AG04450 (cell line): ENCODE measurements around the gene XAB2. TPM values are rescaled to one million over a fixed set of nuclear protein-coding genes. Genes with fewer than 3 reads are reported as not detected.
A peak's percentile ranks its signal among the peaks of the same experiment; 100 is the strongest.

Source experiments
- CTCF ChIA-PET: fragments of 300-600, 350-600 bp; formaldehyde crosslinking; extraction: SDS; loops from one replicate; lab custom pipeline; 2022; ENCODE audit warnings: antibody characterized with exemption, inconsistent platforms; lab: Charles Lee
- POLR2A ChIA-PET: fragments of 350-600 bp; formaldehyde crosslinking; extraction: SDS; loops from one replicate; lab custom pipeline; 2021; ENCODE audit warnings: antibody characterized with exemption, inconsistent platforms; lab: Yijun Ruan, JAX
- DNase-seq: peaks from one replicate; pipeline ENCODE4 v3.0.0-alpha.2; 2011; ENCODE audit warnings: low read depth, low spot score
- H3K27ac ChIP-seq: one replicate; pipeline ENCODE4 v1.5.1; 2012; ENCODE audit warnings: low read depth, low read length, control low read depth
- H3K27me3 ChIP-seq: one replicate; pipeline ENCODE4 v1.6.0; 2012; ENCODE audit warnings: low read length; ENCODE audit not compliant: control insufficient read depth, insufficient read depth
- H3K4me3 ChIP-seq: 2 replicates; pipeline ENCODE4 v1.5.1; 2011; ENCODE audit warnings: mild to moderate bottlenecking, low read depth, low read length, control low read depth
- H3K9me3 ChIP-seq: 2 replicates; pipeline ENCODE4 v1.5.1; 2012; ENCODE audit warnings: low read length; ENCODE audit not compliant: control insufficient read depth, insufficient read depth
- CTCF ChIP-seq: IDR thresholded peaks from 2 replicates; pipeline ENCODE4 v1.5.1; 2011; ENCODE audit warnings: low read depth, low read length, control low read depth, inconsistent platforms
- polyA plus RNA-seq: library from polyadenylated mRNA; depleted of rRNA; stranded (reverse); fragments of >200 nt; gene quantifications from 2 replicates; pipeline ENCODE4 v1.2.3, GENCODE V29; 2011

The XAB2 gene
- polyA plus RNA-seq, 1 experiment: 16.3 TPM

GRCh38 chr19:7628589-7629311, 595 bp downstream of the XAB2 start:
- CTCF ChIA-PET: interaction anchor here (0.6 to 2.0 kb wide), 5 partner anchors 24 to 952 kb away, joined by 3 to 19 read pairs (median 7); partner anchors contain the start of gene TRAPPC5
- no peak for DNase-seq

GRCh38 chr19:7627166-7627565, 2.2 kb downstream of the XAB2 start:
- ChIA-PET CTCF (no interaction called here), POLR2A (interaction anchor here (0.5 kb wide), 1 partner anchor 26 kb away, joined by 4 read pairs; no protein-coding TSS in a partner anchor)
- no peak for DNase-seq
- Histone ChIP-seq H3K9me3 (no peaks in the 10 kb centered on the region; the same call in 1 of the 2 replicates), H3K4me3 (no peak overlapping the region), H3K27ac (no peak overlapping the region), H3K27me3 (no peaks in the 10 kb centered on the region)
- no peak for TF ChIP-seq CTCF

More at GRCh38 chr19:7628589-7629311, 595 bp downstream of the XAB2 start:
- Histone ChIP-seq H3K9me3 (no peaks in the 10 kb centered on the region; the same call in 1 of the 2 replicates), H3K4me3 (peak overlapping the region; percentile 97), H3K27ac (no peak overlapping the region), H3K27me3 (no peaks in the 10 kb centered on the region)
- no peak for TF ChIP-seq CTCF
- POLR2A ChIA-PET: interaction anchor here (0.6 to 1.0 kb wide), 2 partner anchors 52 to 560 kb away, joined by 3 read pairs; partner anchors contain the start of genes TRAPPC5 and ZNF557

- no peaks in the 10 kb centered on the region for H3K27me3 ChIP-seq
- no peaks in the 10 kb centered on the region; the same call in 1 of the 2 replicates for H3K9me3 ChIP-seq
- H3K4me3 ChIP-seq: no peak overlapping the region
- ChIA-PET CTCF (no interaction called here), POLR2A (no interaction called here)
- no peak for DNase-seq
- TF ChIP-seq CTCF: no peak
- H3K27ac ChIP-seq: no peak overlapping the region
These were observed 3.5 kb downstream of the XAB2 start for GRCh38 chr19:7625763-7626372.

GRCh38 chr19:7624810-7625209, 4.5 kb downstream of the XAB2 start:
- TF ChIP-seq CTCF: no peak
- Histone ChIP-seq H3K9me3 (no peaks in the 10 kb centered on the region; the same call in 1 of the 2 replicates), H3K27me3 (no peaks in the 10 kb centered on the region), H3K4me3 (no peak overlapping the region), H3K27ac (no peak overlapping the region)
- ChIA-PET CTCF (no interaction called here), POLR2A (interaction anchor here (0.6 kb wide), 1 partner anchor 10 kb away, joined by 3 read pairs; no protein-coding TSS in a partner anchor)
- DNase-seq: no peak
